HG02588 (cell line): ENCODE data around the gene GPR17.

ENCODE experiments used
- ATAC-seq: cut with Tn5 transposase; IDR thresholded peaks from one replicate; pipeline ENCODE4 v1.9.1; 2021; ENCODE audit warnings: mild to moderate bottlenecking, moderate library complexity; ENCODE audit not compliant: unreplicated experiment

Gene GPR17

GRCh38 chr2:127652786-127653357 lies 6.9 kb downstream of the GPR17 start:
- no peak for ATAC-seq

GRCh38 chr2:127653421-127654083 lies 7.6 kb downstream of the GPR17 start:
- ATAC-seq: no peak

GRCh38 chr2:127654084-127654837 lies 8.3 kb downstream of the GPR17 start:
- no peak for ATAC-seq

GRCh38 chr2:127654838-127655175 lies 8.9 kb downstream of the GPR17 start:
- no peak for ATAC-seq

GRCh38 chr2:127655209-127656073 lies 9.5 kb downstream of the GPR17 start:
- no peak for ATAC-seq

- no peak for ATAC-seq
Measured at GRCh38 chr2:127656569-127657231, 10.7 kb downstream of the GPR17 start.

- ATAC-seq: no peak
Measured at GRCh38 chr2:127657232-127657595, 11.3 kb downstream of the GPR17 start.

- no peak for ATAC-seq
Measured at GRCh38 chr2:127658146-127658545, 12.2 kb downstream of the GPR17 start.

GRCh38 chr2:127658641-127659407 lies 12.9 kb downstream of the GPR17 start:
- ATAC-seq: no peak

- ATAC-seq: no peak
Measured at GRCh38 chr2:127659408-127660290, 13.7 kb downstream of the GPR17 start.

- ATAC-seq: no peak
Measured at GRCh38 chr2:127660291-127660578, 14.3 kb downstream of the GPR17 start.

GRCh38 chr2:127661072-127661649 lies 15.2 kb downstream of the GPR17 start:
- ATAC-seq: no peak

- ATAC-seq: no peak
Measured at GRCh38 chr2:127661949-127662510, 16.1 kb downstream of the GPR17 start.

GRCh38 chr2:127662937-127663565 lies 17.1 kb downstream of the GPR17 start:
- ATAC-seq: no peak

- ATAC-seq: no peak
Measured at GRCh38 chr2:127663566-127664064, 17.7 kb downstream of the GPR17 start.

- no peak for ATAC-seq
Measured at GRCh38 chr2:127664065-127664894, 18.3 kb downstream of the GPR17 start.

- no peak for ATAC-seq
Measured at GRCh38 chr2:127664895-127665225, 18.9 kb downstream of the GPR17 start.
